ENCODE measurements around the gene CLTA.

- no peak for TF ChIP-seq CTCF (optimal IDR thresholded peaks at IDR 0.05 in 1 of 3, IDR thresholded peaks at IDR 0.05 in 1 of 3, conservative IDR thresholded peaks at IDR 0.05 in 1 of 3; ENCODE audit: extremely low read depth in 1 of 3, insufficient read depth in 2 of 3, low read length in 3 of 3)
- no peak for TF ChIP-seq EZH2 (IDR thresholded peaks at IDR 0.05; ENCODE audit: low read length)
Measured at GRCh38 chr9:36247356-36247755, 56.6 kb downstream of the CLTA start.
